BJ (cell line): Measurements from ENCODE around the gene SLC5A7. TPM values are rescaled to one million over a fixed set of nuclear protein-coding genes. Genes with fewer than 3 reads are reported as not detected.

ENCODE experiments used
- CTCF ChIA-PET: fragments of 350-600 bp; formaldehyde crosslinking; extraction: SDS; loops from one replicate; lab custom pipeline; 2021; ENCODE audit warnings: antibody characterized with exemption, inconsistent platforms; lab: Yijun Ruan, JAX
- POLR2A ChIA-PET: fragments of 300-600 bp; sonication (Branson Sonifier 250); formaldehyde crosslinking; extraction: SDS; loops from one replicate; lab custom pipeline; 2021; ENCODE audit warnings: antibody characterized with exemption; lab: Charles Lee
- DNase-seq: peaks from one replicate; pipeline ENCODE4 v3.0.0-alpha.2; 2011; ENCODE audit warnings: low read depth
- H3K27me3 ChIP-seq: 2 replicates; pipeline ENCODE4 v1.6.0; 2011; ENCODE audit warnings: low read length; ENCODE audit not compliant: control insufficient read depth, insufficient read depth
- H3K36me3 ChIP-seq: 2 replicates; pipeline ENCODE4 v1.5.1; 2011; ENCODE audit warnings: low read length; ENCODE audit not compliant: control insufficient read depth, insufficient read depth
- H3K4me3 ChIP-seq: 2 replicates; pipeline ENCODE4 v1.5.1; 2011; ENCODE audit warnings: low read depth, mild to moderate bottlenecking, control low read depth, low read length
- polyA plus RNA-seq: library from polyadenylated mRNA; depleted of rRNA; stranded (reverse); fragments of >200 nt; gene quantifications from 2 replicates; pipeline ENCODE4 v1.2.3, GENCODE V29; 2011; rRNA removed
- TF ChIP-seq, protein P1 (sequence below): IDR thresholded peaks from 2 replicates; pipeline ENCODE4 v1.5.1; 2011; ENCODE audit warnings: low read depth, mild to moderate bottlenecking, control low read depth, inconsistent platforms, low read length, moderate library complexity; ENCODE audit not compliant: insufficient read depth

Gene SLC5A7
- polyA plus RNA-seq, 1 experiment: not detected

DNA sequence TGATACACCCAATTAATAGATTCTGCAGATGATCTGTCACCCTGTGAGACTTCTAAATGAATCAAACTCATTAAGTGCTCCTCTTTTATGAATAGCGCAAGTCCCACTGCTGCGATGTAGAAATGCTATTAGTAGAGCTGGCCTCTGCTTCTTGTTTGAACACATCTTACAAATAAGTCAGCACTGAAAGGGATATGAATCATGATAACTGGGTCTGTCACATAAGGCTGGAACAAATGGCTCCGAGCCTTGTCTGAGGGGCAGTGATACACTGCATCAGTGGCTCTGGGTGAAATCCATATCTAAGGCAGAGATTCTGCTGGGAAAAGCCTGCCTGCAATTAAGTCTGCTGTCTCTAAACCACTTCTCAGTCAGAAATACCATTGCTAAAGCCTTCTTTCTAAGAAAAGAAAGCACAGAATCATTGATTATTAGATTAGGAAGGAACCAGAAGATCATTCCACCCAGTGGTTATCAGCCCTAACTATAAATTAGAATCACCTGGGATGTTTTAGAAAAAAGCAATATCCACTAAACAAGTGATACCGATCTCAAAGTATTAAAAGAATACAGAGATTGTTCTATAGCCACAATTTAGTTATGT lies 75.2 kb downstream of the SLC5A7 start:
- TF ChIP-seq, protein P1, sequence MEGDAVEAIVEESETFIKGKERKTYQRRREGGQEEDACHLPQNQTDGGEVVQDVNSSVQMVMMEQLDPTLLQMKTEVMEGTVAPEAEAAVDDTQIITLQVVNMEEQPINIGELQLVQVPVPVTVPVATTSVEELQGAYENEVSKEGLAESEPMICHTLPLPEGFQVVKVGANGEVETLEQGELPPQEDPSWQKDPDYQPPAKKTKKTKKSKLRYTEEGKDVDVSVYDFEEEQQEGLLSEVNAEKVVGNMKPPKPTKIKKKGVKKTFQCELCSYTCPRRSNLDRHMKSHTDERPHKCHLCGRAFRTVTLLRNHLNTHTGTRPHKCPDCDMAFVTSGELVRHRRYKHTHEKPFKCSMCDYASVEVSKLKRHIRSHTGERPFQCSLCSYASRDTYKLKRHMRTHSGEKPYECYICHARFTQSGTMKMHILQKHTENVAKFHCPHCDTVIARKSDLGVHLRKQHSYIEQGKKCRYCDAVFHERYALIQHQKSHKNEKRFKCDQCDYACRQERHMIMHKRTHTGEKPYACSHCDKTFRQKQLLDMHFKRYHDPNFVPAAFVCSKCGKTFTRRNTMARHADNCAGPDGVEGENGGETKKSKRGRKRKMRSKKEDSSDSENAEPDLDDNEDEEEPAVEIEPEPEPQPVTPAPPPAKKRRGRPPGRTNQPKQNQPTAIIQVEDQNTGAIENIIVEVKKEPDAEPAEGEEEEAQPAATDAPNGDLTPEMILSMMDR: no peak
- DNase-seq: no peak
- no peaks in the 10 kb centered on the region for H3K27me3 ChIP-seq
- CTCF ChIA-PET: no interaction called here
- POLR2A ChIA-PET: no interaction called here
- no peaks in the 10 kb centered on the region for H3K36me3 ChIP-seq
- H3K4me3 ChIP-seq: no peak overlapping the region

Other genes starting within 250 kb of the SLC5A7 start
- gene RGPD4, start 159.6 kb upstream of the SLC5A7 start, polyA plus RNA-seq: 0.04 TPM in 1 of 2 replicates, not detected in the other